HFFc6 (cell line): ENCODE data around the gene ATRX. TPM values are rescaled to one million over a fixed set of nuclear protein-coding genes. Genes with fewer than 3 reads are reported as not detected.
"Not testable (repeated sequence)": the region's sequence is repeated elsewhere in the genome, so short reads cannot be mapped to it uniquely, and the experiment has no call there.

Experiments
- DNase-seq: peaks from one replicate; pipeline ENCODE4 v3.0.0-alpha.2; 2018
- H3K27ac Mint-ChIP-seq: 2 replicates; pipeline ENCODE4 v1.8.0; 2020; ENCODE audit warnings: mild to moderate bottlenecking, mixed read lengths
- H3K27me3 Mint-ChIP-seq: 2 replicates; pipeline ENCODE4 v1.8.0; 2021; ENCODE audit warnings: mild to moderate bottlenecking, moderate library complexity, mixed read lengths; ENCODE audit not compliant: insufficient read depth
- H3K36me3 Mint-ChIP-seq: 2 replicates; pipeline ENCODE4 v1.8.0; 2021; ENCODE audit warnings: low read depth, mixed read lengths
- H3K4me1 Mint-ChIP-seq: 2 replicates; pipeline ENCODE4 v1.8.0; 2020; ENCODE audit warnings: low read depth, mixed read lengths
- H3K4me3 Mint-ChIP-seq: 2 replicates; pipeline ENCODE4 v1.8.0; 2020; ENCODE audit warnings: mild to moderate bottlenecking, moderate library complexity, mixed read lengths
- H3K9me3 Mint-ChIP-seq: 2 replicates; pipeline ENCODE4 v1.8.0; 2020; ENCODE audit warnings: mild to moderate bottlenecking, mixed read lengths
- total RNA-seq, 6 experiments: library from RNA; stranded (reverse); fragmentation: NEBNext Ultra II Directional; extraction: Animal tissue kit (Norgen Biotek cat#: 25700); gene quantifications; 2 replicates in 1 of 6; 3 replicates in 5 of 6; pipeline ENCODE4 v1.2.3, GENCODE V29; 2021
- TF ChIP-seq, protein P1 (sequence below): fragments of 200-600 bp; sonication (generic); IDR thresholded peaks from 2 replicates; pipeline ENCODE4 v1.5.0; 2021; ENCODE audit warnings: antibody characterized with exemption, mild to moderate bottlenecking

ATRX gene
- total RNA-seq, 6 experiments from 2014 or later: 49.4 to 65.1 (median 54.5) TPM

DNA sequence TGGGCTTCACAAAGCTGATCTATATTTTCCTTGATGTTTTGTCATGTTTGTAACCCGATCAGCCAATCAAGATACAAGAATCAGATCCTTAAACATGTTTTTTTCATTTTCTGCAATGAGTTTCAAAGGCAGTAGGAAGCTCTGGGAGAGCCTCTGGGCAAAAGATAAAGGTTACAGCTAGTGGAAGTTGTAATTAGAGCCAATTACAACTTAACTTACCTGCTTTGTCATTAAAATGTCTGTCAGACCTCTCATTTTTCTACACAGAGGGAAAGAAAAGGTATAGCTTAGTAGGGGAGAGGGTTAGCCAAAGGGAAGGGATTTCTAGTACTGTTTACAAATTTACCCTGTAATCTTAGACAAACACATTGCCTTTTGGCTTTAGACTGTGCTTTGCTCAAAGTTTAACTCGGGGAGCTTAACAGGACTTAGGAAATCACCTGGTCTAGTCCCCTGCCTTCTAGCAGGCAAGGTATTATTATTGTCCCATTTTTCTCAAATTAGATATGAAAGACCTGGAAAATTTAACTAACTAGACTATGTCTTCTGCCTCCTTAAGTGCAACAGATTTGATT is 283.0 kb downstream of the ATRX start:
- TF ChIP-seq, protein P1, sequence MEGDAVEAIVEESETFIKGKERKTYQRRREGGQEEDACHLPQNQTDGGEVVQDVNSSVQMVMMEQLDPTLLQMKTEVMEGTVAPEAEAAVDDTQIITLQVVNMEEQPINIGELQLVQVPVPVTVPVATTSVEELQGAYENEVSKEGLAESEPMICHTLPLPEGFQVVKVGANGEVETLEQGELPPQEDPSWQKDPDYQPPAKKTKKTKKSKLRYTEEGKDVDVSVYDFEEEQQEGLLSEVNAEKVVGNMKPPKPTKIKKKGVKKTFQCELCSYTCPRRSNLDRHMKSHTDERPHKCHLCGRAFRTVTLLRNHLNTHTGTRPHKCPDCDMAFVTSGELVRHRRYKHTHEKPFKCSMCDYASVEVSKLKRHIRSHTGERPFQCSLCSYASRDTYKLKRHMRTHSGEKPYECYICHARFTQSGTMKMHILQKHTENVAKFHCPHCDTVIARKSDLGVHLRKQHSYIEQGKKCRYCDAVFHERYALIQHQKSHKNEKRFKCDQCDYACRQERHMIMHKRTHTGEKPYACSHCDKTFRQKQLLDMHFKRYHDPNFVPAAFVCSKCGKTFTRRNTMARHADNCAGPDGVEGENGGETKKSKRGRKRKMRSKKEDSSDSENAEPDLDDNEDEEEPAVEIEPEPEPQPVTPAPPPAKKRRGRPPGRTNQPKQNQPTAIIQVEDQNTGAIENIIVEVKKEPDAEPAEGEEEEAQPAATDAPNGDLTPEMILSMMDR: no peak
- peaks cover 17% of the 10 kb centered on the region for H3K4me1 Mint-ChIP-seq

DNA sequence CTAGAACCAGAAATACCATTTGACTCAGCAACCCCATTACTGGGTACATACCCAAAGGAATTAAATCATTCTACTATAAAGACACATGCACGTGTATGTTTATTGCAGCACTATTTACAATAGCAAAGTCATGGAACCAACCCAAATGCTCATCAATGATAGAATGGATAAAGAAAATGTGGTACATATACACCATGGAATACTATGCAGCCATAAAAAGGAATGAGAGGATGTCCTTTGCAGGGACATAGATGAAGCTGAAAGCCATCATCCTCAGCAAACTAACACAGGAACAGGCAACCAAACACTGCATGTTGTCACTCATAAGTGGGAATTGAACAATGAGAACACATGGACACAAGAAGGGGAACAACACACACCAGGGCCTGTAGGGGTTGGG is 285.9 kb downstream of the ATRX start:
- not testable (repeated sequence) for H3K27me3 Mint-ChIP-seq, H3K4me1 Mint-ChIP-seq, H3K9me3 Mint-ChIP-seq, DNase-seq, H3K27ac Mint-ChIP-seq, H3K4me3 Mint-ChIP-seq, H3K36me3 Mint-ChIP-seq

More for the DNA sequence above, 283.0 kb downstream of the ATRX start:
- Mint-ChIP-seq H3K9me3 (no peaks in the 10 kb centered on the region), H3K36me3 (no peaks in the 10 kb centered on the region), H3K27ac (no peak overlapping the region), H3K27me3 (peaks cover 2% of the 10 kb centered on the region; the same call in 1 of the 2 replicates), H3K4me3 (no peak overlapping the region)
- DNase-seq: no peak

DNA sequence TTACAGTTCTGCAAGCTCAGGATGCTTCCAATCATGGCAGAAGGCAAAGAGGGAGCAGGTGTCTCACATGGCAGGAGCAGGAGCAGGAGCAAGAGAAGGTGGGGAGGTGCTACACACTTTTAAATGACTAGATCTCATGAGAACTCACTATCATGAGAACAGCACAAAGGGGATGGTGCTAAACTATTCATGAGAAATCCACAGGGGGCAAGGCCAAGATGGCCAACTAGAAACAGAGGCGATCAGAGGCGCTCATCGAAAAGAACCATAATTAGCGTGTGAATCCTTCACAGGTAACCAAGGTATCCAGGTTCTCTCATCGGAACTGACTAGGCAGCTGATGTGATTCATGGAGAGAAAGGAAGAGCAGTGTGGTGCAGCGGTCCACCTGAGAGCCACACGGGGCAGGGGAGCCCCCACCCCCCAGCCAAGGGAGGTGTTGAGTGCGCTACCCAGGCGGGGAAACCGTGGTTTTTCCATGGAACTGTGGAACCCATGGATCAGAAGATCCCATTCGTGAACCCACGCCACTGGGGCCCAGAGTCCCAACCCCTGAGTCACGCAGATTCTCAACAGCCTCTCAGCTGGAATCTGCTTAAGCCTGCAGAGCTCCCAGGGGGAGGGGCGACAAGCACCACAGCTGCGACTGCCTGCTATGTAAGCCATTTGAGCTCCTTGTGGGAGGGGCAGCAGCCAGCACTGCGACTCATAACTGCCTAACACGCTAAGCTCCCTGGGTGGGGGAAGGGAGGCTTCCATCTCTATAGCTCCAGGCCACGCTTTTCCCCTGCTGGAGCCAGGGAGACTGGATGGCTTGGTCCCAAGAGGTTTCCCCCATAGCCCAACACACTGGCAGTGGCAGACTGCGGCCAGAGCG is 292.1 kb downstream of the ATRX start:
- H3K9me3 Mint-ChIP-seq: no peaks in the 10 kb centered on the region
- peaks cover 6% of the 10 kb centered on the region for H3K4me1 Mint-ChIP-seq
- H3K27me3 Mint-ChIP-seq: peaks cover 7% of the 10 kb centered on the region
- H3K27ac Mint-ChIP-seq: peak overlapping the region; percentile 38
- H3K4me3 Mint-ChIP-seq: no peak overlapping the region
- TF ChIP-seq, protein P1: no peak
- no peaks in the 10 kb centered on the region for H3K36me3 Mint-ChIP-seq
- DNase-seq: peak; percentile 68

DNA sequence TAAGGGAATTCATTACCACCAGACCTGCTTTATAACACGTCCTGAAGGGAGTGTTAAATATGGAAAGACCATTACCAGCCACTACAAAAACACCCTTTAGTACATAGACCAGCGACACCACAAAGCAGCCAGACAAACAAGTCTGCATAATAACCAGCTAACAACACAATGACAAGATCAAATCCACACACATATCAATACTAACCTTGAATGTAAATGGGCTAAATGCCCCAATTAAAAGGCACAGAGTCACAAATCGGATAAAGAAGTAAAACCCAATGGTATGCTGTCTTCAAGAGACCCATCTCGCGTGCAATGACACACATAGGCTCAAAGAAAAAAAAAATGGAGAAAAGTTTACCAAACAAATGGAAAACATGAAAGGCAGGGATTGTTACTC is 302.0 kb downstream of the ATRX start:
- DNase-seq: no peak
- peaks cover 7% of the 10 kb centered on the region for H3K36me3 Mint-ChIP-seq
- H3K27ac Mint-ChIP-seq: no peak overlapping the region
- no peaks in the 10 kb centered on the region for H3K4me1 Mint-ChIP-seq
- peaks cover 2% of the 10 kb centered on the region; the same call in 1 of the 2 replicates for H3K27me3 Mint-ChIP-seq
- H3K9me3 Mint-ChIP-seq: peaks cover 10% of the 10 kb centered on the region; the same call in 1 of the 2 replicates
- no peak overlapping the region for H3K4me3 Mint-ChIP-seq
- TF ChIP-seq, protein P1: no peak

DNA sequence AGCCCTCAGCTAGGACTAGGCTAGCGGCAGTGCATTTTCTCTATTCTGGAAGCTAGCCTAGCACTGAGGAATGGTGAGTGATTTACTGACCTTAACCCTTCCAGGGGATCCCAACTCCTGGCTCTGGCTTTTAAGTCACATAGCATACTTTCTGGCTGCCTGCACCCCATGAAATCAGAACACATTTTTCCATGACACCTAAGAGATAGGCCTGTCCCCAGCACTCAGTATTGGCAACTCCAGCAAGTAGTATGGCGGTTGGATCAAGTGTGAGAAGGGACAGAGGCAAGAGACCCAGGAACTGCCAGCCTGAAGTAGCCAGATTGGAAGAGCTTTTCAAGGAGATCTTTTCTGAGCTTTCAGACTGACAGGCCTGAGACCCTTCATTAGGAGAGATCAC is 330.6 kb downstream of the ATRX start:
- H3K27me3 Mint-ChIP-seq: peaks cover 6% of the 10 kb centered on the region
- TF ChIP-seq, protein P1: no peak
- no peaks in the 10 kb centered on the region for H3K9me3 Mint-ChIP-seq
- no peaks in the 10 kb centered on the region for H3K36me3 Mint-ChIP-seq
- no peak overlapping the region for H3K27ac Mint-ChIP-seq
- no peak overlapping the region for H3K4me3 Mint-ChIP-seq
- peaks cover 19% of the 10 kb centered on the region for H3K4me1 Mint-ChIP-seq
- DNase-seq: no peak

Other genes starting within 250 kb of the ATRX start
- gene MAGT1, start 109.2 kb upstream of the ATRX start, total RNA-seq: 10 to 100 TPM; 70.3 to 77.5 (median 74.2) TPM
- gene COX7B, start 113.3 kb upstream of the ATRX start, total RNA-seq: 100 to 1,000 TPM; 196 to 250 (median 231) TPM
- gene ATP7A, start 124.5 kb upstream of the ATRX start, total RNA-seq: 10 to 100 TPM in 1 of 6 experiments, 1 to 10 TPM in 5; 7.8 to 10.1 (median 8.9) TPM
- under 1 TPM in 2 of 6 experiments, not detected in 4; 0.23 to 0.65 TPM for gene PGAM4, start 183.4 kb upstream of the ATRX start, total RNA-seq